HepG2 (cell line): ENCODE measurements around the gene ZNF865. TPM values are rescaled to one million over a fixed set of nuclear protein-coding genes. Genes with fewer than 3 reads are reported as not detected.

ENCODE experiments used
- ATF6 ChIP-seq: sonication (generic); formaldehyde crosslinking; conservative IDR thresholded peaks from 2 replicates; pipeline ENCODE4 v1.4.0; 2020; ENCODE audit warnings: missing genetic modification reagents
- EHMT2 ChIP-seq: fragments of 200-600 bp; sonication (generic); IDR thresholded peaks from 2 replicates; pipeline ENCODE4 v1.7.0; 2017; ENCODE audit warnings: antibody characterized with exemption, low read depth, low read length, borderline replicate concordance
- NFE2L2 ChIP-seq: fragments of 150-350 bp; IDR thresholded peaks from 2 replicates; pipeline ENCODE4 v1.6.1; 2014; ENCODE audit warnings: low read length
- NR2C2 ChIP-seq: sonication (generic); formaldehyde crosslinking; IDR thresholded peaks from 2 replicates; pipeline ENCODE4 v1.4.0; 2020; ENCODE audit warnings: missing genetic modification reagents, mild to moderate bottlenecking, moderate library complexity, borderline replicate concordance
- PHB2 ChIP-seq: fragments of 450-650 bp; IDR thresholded peaks from 2 replicates; pipeline ENCODE4 v1.6.1; 2018; ENCODE audit not compliant: partially characterized antibody
- RERE ChIP-seq: IDR thresholded peaks from 2 replicates; pipeline ENCODE4 v1.6.1; 2016; ENCODE audit warnings: low read depth, missing genetic modification reagents, missing compliant biosample characterization
- STAG1 ChIP-seq: sonication (generic); formaldehyde crosslinking; IDR thresholded peaks from 2 replicates; pipeline ENCODE4 v1.4.0; 2020; ENCODE audit warnings: missing genetic modification reagents
- ZGPAT ChIP-seq: IDR thresholded peaks from 2 replicates; pipeline ENCODE4 v1.6.1; 2016; ENCODE audit warnings: mild to moderate bottlenecking
- ZNF225 ChIP-seq: sonication (generic); formaldehyde crosslinking; IDR thresholded peaks from 2 replicates; pipeline ENCODE4 v1.4.0; 2020; ENCODE audit warnings: mild to moderate bottlenecking, missing genetic modification reagents
- ZNF253 ChIP-seq: sonication (generic); formaldehyde crosslinking; IDR thresholded peaks from 2 replicates; pipeline ENCODE4 v1.8.0; 2022; ENCODE audit warnings: mild to moderate bottlenecking, missing genetic modification reagents, borderline replicate concordance
- ZNF414 ChIP-seq: sonication (generic); formaldehyde crosslinking; IDR thresholded peaks from 2 replicates; pipeline ENCODE4 v1.5.0; 2020; ENCODE audit warnings: missing genetic modification reagents
- ZNF687 ChIP-seq: sonication (generic); formaldehyde crosslinking; IDR thresholded peaks from 2 replicates; pipeline ENCODE4 v1.5.1; 2020; ENCODE audit warnings: mild to moderate bottlenecking, missing genetic modification reagents, moderate library complexity
- ZNF816 ChIP-seq: sonication (generic); formaldehyde crosslinking; IDR thresholded peaks from 2 replicates; pipeline ENCODE4 v1.8.0; 2022; ENCODE audit warnings: missing genetic modification reagents, mild to moderate bottlenecking, borderline replicate concordance
- ZSCAN9 ChIP-seq: IDR thresholded peaks from 2 replicates; pipeline ENCODE4 v1.6.1; 2016; ENCODE audit warnings: borderline replicate concordance
- polyA plus RNA-seq, 8 experiments: library from polyadenylated mRNA; depleted of rRNA in 3 of 8; stranded (reverse) in 7 of 8; unstranded in 1 of 8; fragments of >200 nt; fragmentation: Illumina TruSeq in 4 of 8; extraction: Trizol in 4 of 8; gene quantifications; 2 replicates each; pipeline versions ENCODE4 v1.2.1 to v1.2.3, GENCODE V29; 2011 to 2016; ENCODE audit warnings: low read depth in 4 of 8, missing spikeins in 1 of 8, mixed read lengths in 1 of 8; ENCODE audit not compliant: insufficient read depth in 1 of 8
- total RNA-seq, 5 experiments: library from RNA; depleted of rRNA; stranded (reverse); fragments of >200 nt; fragmentation: Illumina TruSeq; extraction: Trizol; gene quantifications; 2 replicates each; pipeline ENCODE4 v1.2.3, GENCODE V29; 2016; ENCODE audit warnings: low read depth in 1 of 5

Gene ZNF865
- total and polyA plus RNA-seq, 2 of the 13 experiments (the other 11 are each of a cell fraction or from before 2014, with no cell fraction given) = 0.93 to 1.0 TPM

GRCh38 chr19:55642153-55643002 is 36.9 kb downstream of the ZNF865 start (continued):
- TF ChIP-seq ZNF414 (CRISPR knock-in tag) (no peak), ZNF225 (CRISPR knock-in tag) (no peak), ZSCAN9 (no peak), RERE (CRISPR knock-in tag) (no peak), ZNF253 (peak; percentile 41; the same call in 1 of the 2 replicates), NFE2L2 (no peak), ATF6 (CRISPR knock-in tag) (no peak), PHB2 (no peak), EHMT2 (no peak), ZGPAT (CRISPR knock-in tag) (no peak), ZNF816 (CRISPR knock-in tag) (no peak), NR2C2 (no peak), STAG1 (CRISPR knock-in tag) (no peak), ZNF687 (peak; percentile 81; the same call in 1 of the 2 replicates)
